ENCODE measurements around the gene NRXN3. TPM values are rescaled to one million over a fixed set of nuclear protein-coding genes. Genes with fewer than 3 reads are reported as not detected.

The NRXN3 gene
- total RNA-seq, 1 donor, result 2.5 TPM

DNA sequence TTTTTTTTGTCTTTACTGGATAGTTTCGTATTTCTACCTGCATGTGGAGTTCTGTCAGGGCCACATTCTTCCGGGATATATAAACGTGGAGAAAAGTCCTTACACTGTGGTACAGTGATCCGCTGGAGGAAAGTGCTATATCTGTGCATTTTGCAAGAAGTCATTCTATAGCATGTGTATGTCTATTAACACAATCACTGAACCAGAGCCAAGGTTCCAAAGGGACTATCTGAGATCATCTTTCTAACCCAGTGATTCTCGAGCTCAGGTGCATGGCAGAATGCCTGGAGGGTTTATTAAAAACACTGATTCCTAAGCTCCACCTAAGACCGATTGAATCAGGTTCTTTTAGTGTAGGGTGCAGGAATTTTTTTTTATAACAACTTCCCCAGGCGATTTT is 354.0 kb downstream of the NRXN3 start:
- DNase-seq (ENCODE audit: insufficient read length, low spot score, missing footprints), result no peak
- no peaks in the 10 kb centered on the region for H3K36me3 ChIP-seq (ENCODE audit: insufficient read depth, low read length)

GRCh38 chr14:78524766-78525165 is 354.6 kb downstream of the NRXN3 start:
- H3K27ac ChIP-seq (ENCODE audit: low read depth, low read length), result no peak overlapping the region
- H3K4me2 ChIP-seq (ENCODE audit: insufficient read depth, low read length), result no peak overlapping the region
- no peaks in the 10 kb centered on the region for H3K27me3 ChIP-seq (ENCODE audit: insufficient read depth, low read length)
- no peak for DNase-seq (ENCODE audit: insufficient read length, low spot score, missing footprints)
- no peaks in the 10 kb centered on the region for H3K36me3 ChIP-seq (ENCODE audit: insufficient read depth, low read length)
- no peaks in the 10 kb centered on the region for H3K9me3 ChIP-seq (ENCODE audit: low read depth, low read length)
- H2AFZ ChIP-seq (ENCODE audit: low read length), result no peak overlapping the region
- H3K4me3 ChIP-seq (ENCODE audit: insufficient read depth, low read length), result no peak overlapping the region
- TF ChIP-seq, protein P1, sequence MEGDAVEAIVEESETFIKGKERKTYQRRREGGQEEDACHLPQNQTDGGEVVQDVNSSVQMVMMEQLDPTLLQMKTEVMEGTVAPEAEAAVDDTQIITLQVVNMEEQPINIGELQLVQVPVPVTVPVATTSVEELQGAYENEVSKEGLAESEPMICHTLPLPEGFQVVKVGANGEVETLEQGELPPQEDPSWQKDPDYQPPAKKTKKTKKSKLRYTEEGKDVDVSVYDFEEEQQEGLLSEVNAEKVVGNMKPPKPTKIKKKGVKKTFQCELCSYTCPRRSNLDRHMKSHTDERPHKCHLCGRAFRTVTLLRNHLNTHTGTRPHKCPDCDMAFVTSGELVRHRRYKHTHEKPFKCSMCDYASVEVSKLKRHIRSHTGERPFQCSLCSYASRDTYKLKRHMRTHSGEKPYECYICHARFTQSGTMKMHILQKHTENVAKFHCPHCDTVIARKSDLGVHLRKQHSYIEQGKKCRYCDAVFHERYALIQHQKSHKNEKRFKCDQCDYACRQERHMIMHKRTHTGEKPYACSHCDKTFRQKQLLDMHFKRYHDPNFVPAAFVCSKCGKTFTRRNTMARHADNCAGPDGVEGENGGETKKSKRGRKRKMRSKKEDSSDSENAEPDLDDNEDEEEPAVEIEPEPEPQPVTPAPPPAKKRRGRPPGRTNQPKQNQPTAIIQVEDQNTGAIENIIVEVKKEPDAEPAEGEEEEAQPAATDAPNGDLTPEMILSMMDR (IDR thresholded peaks at IDR 0.05; ENCODE audit: extremely low read depth, low read depth, low read length), result no peak
- no peaks in the 10 kb centered on the region for H4K20me1 ChIP-seq (ENCODE audit: insufficient read depth, low read length)
- H3K4me1 ChIP-seq (ENCODE audit: insufficient read depth, low read length), result no peaks in the 10 kb centered on the region
- no peaks in the 10 kb centered on the region for H3K79me2 ChIP-seq (ENCODE audit: insufficient read depth, low read length)

More for the DNA sequence above, 354.0 kb downstream of the NRXN3 start:
- H3K9me3 ChIP-seq (ENCODE audit: low read depth, low read length), result no peaks in the 10 kb centered on the region
- no peak overlapping the region for H3K4me2 ChIP-seq (ENCODE audit: insufficient read depth, low read length)
- no peaks in the 10 kb centered on the region for H3K4me1 ChIP-seq (ENCODE audit: insufficient read depth, low read length)
- H2AFZ ChIP-seq (ENCODE audit: low read length), result no peak overlapping the region
- no peak overlapping the region for H3K4me3 ChIP-seq (ENCODE audit: insufficient read depth, low read length)
- TF ChIP-seq, protein P1 (IDR thresholded peaks at IDR 0.05; ENCODE audit: extremely low read depth, low read depth, low read length), result no peak
- no peaks in the 10 kb centered on the region for H4K20me1 ChIP-seq (ENCODE audit: insufficient read depth, low read length)
- H3K27me3 ChIP-seq (ENCODE audit: insufficient read depth, low read length), result no peaks in the 10 kb centered on the region
- no peak overlapping the region for H3K27ac ChIP-seq (ENCODE audit: low read depth, low read length)
- no peaks in the 10 kb centered on the region for H3K79me2 ChIP-seq (ENCODE audit: insufficient read depth, low read length)

GRCh38 chr14:78530078-78530477 is 359.9 kb downstream of the NRXN3 start:
- Histone ChIP-seq H3K4me3 (ENCODE audit: insufficient read depth, low read length) (no peak overlapping the region), H4K20me1 (ENCODE audit: insufficient read depth, low read length) (no peaks in the 10 kb centered on the region), H3K27me3 (ENCODE audit: insufficient read depth, low read length) (no peaks in the 10 kb centered on the region), H3K36me3 (ENCODE audit: insufficient read depth, low read length) (no peaks in the 10 kb centered on the region), H3K27ac (ENCODE audit: low read depth, low read length) (no peak overlapping the region), H3K4me2 (ENCODE audit: insufficient read depth, low read length) (no peak overlapping the region), H3K79me2 (ENCODE audit: insufficient read depth, low read length) (no peaks in the 10 kb centered on the region), H2AFZ (ENCODE audit: low read length) (no peak overlapping the region), H3K9me3 (ENCODE audit: low read depth, low read length) (peaks cover 3% of the 10 kb centered on the region), H3K4me1 (ENCODE audit: insufficient read depth, low read length) (no peaks in the 10 kb centered on the region)
- DNase-seq (ENCODE audit: insufficient read length, low spot score, missing footprints), result peak; percentile 34
- TF ChIP-seq, protein P1 (IDR thresholded peaks at IDR 0.05; ENCODE audit: extremely low read depth, low read depth, low read length), result no peak

- Histone ChIP-seq H3K27ac (ENCODE audit: low read depth, low read length) (no peak overlapping the region), H3K36me3 (ENCODE audit: insufficient read depth, low read length) (no peaks in the 10 kb centered on the region), H3K27me3 (ENCODE audit: insufficient read depth, low read length) (no peaks in the 10 kb centered on the region), H3K4me1 (ENCODE audit: insufficient read depth, low read length) (no peaks in the 10 kb centered on the region), H2AFZ (ENCODE audit: low read length) (no peak overlapping the region), H3K79me2 (ENCODE audit: insufficient read depth, low read length) (no peaks in the 10 kb centered on the region), H3K4me3 (ENCODE audit: insufficient read depth, low read length) (no peak overlapping the region), H3K9me3 (ENCODE audit: low read depth, low read length) (peaks cover 3% of the 10 kb centered on the region), H3K4me2 (ENCODE audit: insufficient read depth, low read length) (no peak overlapping the region), H4K20me1 (ENCODE audit: insufficient read depth, low read length) (no peaks in the 10 kb centered on the region)
- no peak for DNase-seq (ENCODE audit: insufficient read length, low spot score, missing footprints)
- TF ChIP-seq, protein P1 (IDR thresholded peaks at IDR 0.05; ENCODE audit: extremely low read depth, low read depth, low read length), result no peak
Measured at GRCh38 chr14:78534141-78534540, 364.0 kb downstream of the NRXN3 start.

All from osteoblast (primary cell).